ENCODE results near the gene CD180.

Gene CD180

DNA sequence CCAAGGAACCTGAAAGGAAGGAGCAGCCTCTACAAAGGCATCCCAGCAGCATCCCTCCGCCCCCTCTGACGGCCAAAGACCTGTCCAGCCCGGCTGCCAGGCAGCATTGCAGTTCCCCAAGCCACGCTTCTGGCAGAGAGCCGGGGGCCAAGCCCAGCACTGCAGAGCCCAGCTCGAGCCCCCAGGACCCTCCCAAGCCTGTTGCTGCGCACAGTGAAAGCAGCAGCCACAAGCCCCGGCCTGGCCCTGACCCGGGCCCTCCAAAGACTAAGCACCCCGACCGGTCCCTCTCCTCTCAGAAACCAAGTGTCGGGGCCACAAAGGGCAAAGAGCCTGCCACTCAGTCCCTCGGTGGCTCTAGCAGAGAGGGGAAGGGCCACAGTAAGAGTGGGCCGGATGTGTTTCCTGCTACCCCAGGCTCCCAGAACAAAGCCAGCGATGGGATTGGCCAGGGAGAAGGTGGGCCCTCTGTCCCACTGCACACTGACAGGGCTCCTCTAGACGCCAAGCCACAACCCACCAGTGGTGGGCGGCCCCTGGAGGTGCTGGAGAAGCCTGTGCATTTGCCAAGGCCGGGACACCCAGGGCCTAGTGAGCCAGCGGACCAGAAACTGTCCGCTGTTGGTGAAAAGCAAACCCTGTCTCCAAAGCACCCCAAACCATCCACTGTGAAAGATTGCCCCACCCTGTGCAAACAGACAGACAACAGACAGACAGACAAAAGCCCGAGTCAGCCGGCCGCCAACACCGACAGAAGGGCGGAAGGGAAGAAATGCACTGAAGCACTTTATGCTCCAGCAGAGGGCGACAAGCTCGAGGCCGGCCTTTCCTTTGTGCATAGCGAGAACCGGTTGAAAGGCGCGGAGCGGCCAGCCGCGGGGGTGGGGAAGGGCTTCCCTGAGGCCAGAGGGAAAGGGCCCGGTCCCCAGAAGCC is 30.8 kb downstream of the CD180 start:
- Histone ChIP-seq H3K4me1 (ENCODE audit: control insufficient read depth, insufficient read depth, low read length) (peaks cover 4% of the 10 kb centered on the region), H3K9me3 (ENCODE audit: control insufficient read depth, insufficient read depth, low read length) (no peaks in the 10 kb centered on the region), H3K4me3 (ENCODE audit: low read depth, low read length) (peak overlapping the region; percentile 53), H3K9ac (ENCODE audit: low read depth, low read length) (peak overlapping the region; percentile 88), H3K27me3 (ENCODE audit: control insufficient read depth, insufficient read depth, low read length) (no peaks in the 10 kb centered on the region), H3K36me3 (ENCODE audit: control insufficient read depth, insufficient read depth, low read length) (no peaks in the 10 kb centered on the region)

- Histone ChIP-seq H3K4me3 (ENCODE audit: low read depth, low read length) (no peak overlapping the region), H3K9me3 (ENCODE audit: control insufficient read depth, insufficient read depth, low read length) (no peaks in the 10 kb centered on the region), H3K27me3 (ENCODE audit: control insufficient read depth, insufficient read depth, low read length) (no peaks in the 10 kb centered on the region), H3K9ac (ENCODE audit: low read depth, low read length) (no peak overlapping the region), H3K4me1 (ENCODE audit: control insufficient read depth, insufficient read depth, low read length) (peaks cover 4% of the 10 kb centered on the region), H3K36me3 (ENCODE audit: control insufficient read depth, insufficient read depth, low read length) (no peaks in the 10 kb centered on the region)
These were observed 31.6 kb downstream of the CD180 start for GRCh38 chr5:67164856-67165525.

- Histone ChIP-seq H3K4me3 (ENCODE audit: low read depth, low read length) (no peak overlapping the region), H3K9me3 (ENCODE audit: control insufficient read depth, insufficient read depth, low read length) (no peaks in the 10 kb centered on the region), H3K9ac (ENCODE audit: low read depth, low read length) (no peak overlapping the region), H3K4me1 (ENCODE audit: control insufficient read depth, insufficient read depth, low read length) (peaks cover 4% of the 10 kb centered on the region), H3K27me3 (ENCODE audit: control insufficient read depth, insufficient read depth, low read length) (no peaks in the 10 kb centered on the region), H3K36me3 (ENCODE audit: control insufficient read depth, insufficient read depth, low read length) (no peaks in the 10 kb centered on the region)
These were observed 32.6 kb downstream of the CD180 start for GRCh38 chr5:67163863-67164595.

GRCh38 chr5:67163231-67163756 is 33.3 kb downstream of the CD180 start:
- Histone ChIP-seq H3K4me1 (ENCODE audit: control insufficient read depth, insufficient read depth, low read length) (peaks cover 4% of the 10 kb centered on the region), H3K9ac (ENCODE audit: low read depth, low read length) (no peak overlapping the region), H3K9me3 (ENCODE audit: control insufficient read depth, insufficient read depth, low read length) (no peaks in the 10 kb centered on the region), H3K27me3 (ENCODE audit: control insufficient read depth, insufficient read depth, low read length) (no peaks in the 10 kb centered on the region), H3K4me3 (ENCODE audit: low read depth, low read length) (no peak overlapping the region), H3K36me3 (ENCODE audit: control insufficient read depth, insufficient read depth, low read length) (no peaks in the 10 kb centered on the region)

- no peak overlapping the region for H3K4me3 ChIP-seq (ENCODE audit: low read depth, low read length)
- no peaks in the 10 kb centered on the region for H3K27me3 ChIP-seq (ENCODE audit: control insufficient read depth, insufficient read depth, low read length)
- H3K36me3 ChIP-seq (ENCODE audit: control insufficient read depth, insufficient read depth, low read length), result no peaks in the 10 kb centered on the region
- H3K9me3 ChIP-seq (ENCODE audit: control insufficient read depth, insufficient read depth, low read length), result no peaks in the 10 kb centered on the region
- H3K4me1 ChIP-seq (ENCODE audit: control insufficient read depth, insufficient read depth, low read length), result peaks cover 4% of the 10 kb centered on the region
- no peak overlapping the region for H3K9ac ChIP-seq (ENCODE audit: low read depth, low read length)
These were observed 34.8 kb downstream of the CD180 start for GRCh38 chr5:67161767-67162166.

DNA sequence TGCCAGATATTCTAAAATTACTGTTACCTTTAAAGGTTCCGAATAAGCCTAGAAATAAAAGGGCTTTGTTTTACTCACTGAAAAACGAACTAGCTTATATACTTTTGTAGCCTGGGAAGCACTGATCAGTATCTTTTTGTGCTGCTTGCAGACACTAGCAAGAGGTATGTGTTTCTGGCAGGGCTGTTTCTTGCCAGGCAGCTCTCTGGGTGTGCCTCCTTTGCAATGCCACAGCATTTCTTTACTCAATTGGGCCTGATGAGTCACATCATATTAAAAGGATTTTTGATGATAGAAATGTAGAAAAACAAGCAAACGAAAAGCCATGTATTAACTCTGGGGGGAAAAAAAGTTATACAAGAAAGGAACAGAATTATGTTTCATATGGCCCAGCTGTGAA is 35.6 kb downstream of the CD180 start:
- Histone ChIP-seq H3K36me3 (ENCODE audit: control insufficient read depth, insufficient read depth, low read length) (no peaks in the 10 kb centered on the region), H3K27me3 (ENCODE audit: control insufficient read depth, insufficient read depth, low read length) (no peaks in the 10 kb centered on the region), H3K9me3 (ENCODE audit: control insufficient read depth, insufficient read depth, low read length) (no peaks in the 10 kb centered on the region), H3K9ac (ENCODE audit: low read depth, low read length) (no peak overlapping the region), H3K4me3 (ENCODE audit: low read depth, low read length) (no peak overlapping the region), H3K4me1 (ENCODE audit: control insufficient read depth, insufficient read depth, low read length) (peaks cover 4% of the 10 kb centered on the region)

- no peaks in the 10 kb centered on the region for H3K27me3 ChIP-seq (ENCODE audit: control insufficient read depth, insufficient read depth, low read length)
- peaks cover 2% of the 10 kb centered on the region for H3K4me1 ChIP-seq (ENCODE audit: control insufficient read depth, insufficient read depth, low read length)
- H3K9ac ChIP-seq (ENCODE audit: low read depth, low read length), result no peak overlapping the region
- H3K9me3 ChIP-seq (ENCODE audit: control insufficient read depth, insufficient read depth, low read length), result no peaks in the 10 kb centered on the region
- no peaks in the 10 kb centered on the region for H3K36me3 ChIP-seq (ENCODE audit: control insufficient read depth, insufficient read depth, low read length)
- H3K4me3 ChIP-seq (ENCODE audit: low read depth, low read length), result no peak overlapping the region
These were observed 36.3 kb downstream of the CD180 start for GRCh38 chr5:67160272-67160671.

DNA sequence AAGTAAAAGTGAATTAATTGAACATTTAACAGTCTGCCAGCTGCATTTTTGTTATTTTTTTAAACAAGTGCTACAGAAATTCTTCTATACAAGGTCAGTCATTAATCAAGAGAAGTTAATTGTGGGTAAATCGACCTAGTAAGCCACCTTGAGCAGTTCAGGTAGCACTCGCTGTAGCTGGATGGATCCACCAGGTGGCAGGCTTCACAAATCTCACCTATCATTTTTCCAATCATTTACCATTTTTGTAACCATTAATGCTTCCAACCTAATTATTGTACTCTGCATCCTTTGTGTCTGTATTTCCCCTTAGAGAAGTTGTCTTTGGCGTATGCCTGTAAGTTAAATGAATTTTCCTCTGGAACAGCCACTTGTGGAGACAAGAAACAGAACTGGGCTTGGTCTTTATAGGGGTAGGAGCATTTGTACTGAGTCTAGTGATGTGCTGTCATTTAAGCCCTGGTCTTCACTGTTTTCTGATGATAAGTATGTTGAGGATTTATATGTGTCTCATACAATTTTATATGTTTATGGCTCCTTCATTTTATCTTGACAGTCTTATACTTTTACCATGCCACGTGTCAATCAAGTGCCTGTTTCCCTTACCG is 39.5 kb downstream of the CD180 start:
- peaks cover 2% of the 10 kb centered on the region for H3K4me1 ChIP-seq (ENCODE audit: control insufficient read depth, insufficient read depth, low read length)
- H3K9ac ChIP-seq (ENCODE audit: low read depth, low read length), result no peak overlapping the region
- H3K27me3 ChIP-seq (ENCODE audit: control insufficient read depth, insufficient read depth, low read length), result no peaks in the 10 kb centered on the region
- no peak overlapping the region for H3K4me3 ChIP-seq (ENCODE audit: low read depth, low read length)
- no peaks in the 10 kb centered on the region for H3K9me3 ChIP-seq (ENCODE audit: control insufficient read depth, insufficient read depth, low read length)
- no peaks in the 10 kb centered on the region for H3K36me3 ChIP-seq (ENCODE audit: control insufficient read depth, insufficient read depth, low read length)

- Histone ChIP-seq H3K27me3 (ENCODE audit: control insufficient read depth, insufficient read depth, low read length) (no peaks in the 10 kb centered on the region), H3K36me3 (ENCODE audit: control insufficient read depth, insufficient read depth, low read length) (no peaks in the 10 kb centered on the region), H3K4me1 (ENCODE audit: control insufficient read depth, insufficient read depth, low read length) (no peaks in the 10 kb centered on the region), H3K9ac (ENCODE audit: low read depth, low read length) (no peak overlapping the region), H3K4me3 (ENCODE audit: low read depth, low read length) (no peak overlapping the region), H3K9me3 (ENCODE audit: control insufficient read depth, insufficient read depth, low read length) (no peaks in the 10 kb centered on the region)
These were observed 41.9 kb downstream of the CD180 start for GRCh38 chr5:67154556-67155206.

DNA sequence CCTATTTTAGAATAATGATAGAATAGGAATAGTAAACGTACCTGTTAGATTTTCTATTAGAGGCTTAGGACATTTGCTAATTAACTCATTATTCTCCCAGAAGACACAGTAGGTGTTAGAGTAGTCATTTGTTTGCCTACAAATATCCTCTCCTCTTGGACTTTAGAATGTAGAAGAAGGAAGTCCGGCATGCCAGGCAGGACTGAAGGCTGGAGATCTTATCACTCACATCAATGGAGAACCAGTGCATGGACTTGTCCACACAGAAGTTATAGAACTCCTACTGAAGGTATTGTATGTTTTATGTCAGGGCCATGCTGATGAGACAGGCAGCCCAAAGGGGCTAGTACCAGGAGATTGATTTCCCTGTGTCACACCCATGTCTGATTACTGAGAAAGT is 43.3 kb downstream of the CD180 start:
- H3K36me3 ChIP-seq (ENCODE audit: control insufficient read depth, insufficient read depth, low read length), result no peaks in the 10 kb centered on the region
- no peaks in the 10 kb centered on the region for H3K27me3 ChIP-seq (ENCODE audit: control insufficient read depth, insufficient read depth, low read length)
- no peak overlapping the region for H3K9ac ChIP-seq (ENCODE audit: low read depth, low read length)
- H3K9me3 ChIP-seq (ENCODE audit: control insufficient read depth, insufficient read depth, low read length), result no peaks in the 10 kb centered on the region
- no peaks in the 10 kb centered on the region for H3K4me1 ChIP-seq (ENCODE audit: control insufficient read depth, insufficient read depth, low read length)
- no peak overlapping the region for H3K4me3 ChIP-seq (ENCODE audit: low read depth, low read length)

DNA sequence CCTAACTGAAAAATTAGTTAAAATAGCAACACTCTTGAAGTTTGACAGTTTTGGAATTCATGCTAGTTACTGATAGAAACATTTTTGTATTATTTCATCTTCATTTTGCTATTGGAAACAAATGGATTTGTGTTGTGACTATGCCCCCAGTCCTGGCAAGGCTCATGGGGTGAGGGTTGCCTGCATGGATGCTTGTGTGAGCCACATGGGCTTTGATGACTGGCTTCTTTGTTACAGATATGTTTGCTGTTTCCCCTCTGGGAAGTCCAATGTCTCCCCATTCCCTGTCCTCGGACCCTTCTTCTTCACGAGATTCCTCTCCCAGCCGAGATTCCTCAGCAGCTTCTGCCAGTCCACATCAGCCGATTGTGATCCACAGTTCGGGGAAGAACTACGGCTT is 44.2 kb downstream of the CD180 start:
- no peaks in the 10 kb centered on the region for H3K36me3 ChIP-seq (ENCODE audit: control insufficient read depth, insufficient read depth, low read length)
- no peak overlapping the region for H3K4me3 ChIP-seq (ENCODE audit: low read depth, low read length)
- H3K9me3 ChIP-seq (ENCODE audit: control insufficient read depth, insufficient read depth, low read length), result no peaks in the 10 kb centered on the region
- H3K27me3 ChIP-seq (ENCODE audit: control insufficient read depth, insufficient read depth, low read length), result no peaks in the 10 kb centered on the region
- H3K4me1 ChIP-seq (ENCODE audit: control insufficient read depth, insufficient read depth, low read length), result no peaks in the 10 kb centered on the region
- no peak overlapping the region for H3K9ac ChIP-seq (ENCODE audit: low read depth, low read length)
